SK-N-SH (cell line): ENCODE data around the gene CYB561A3. TPM values are rescaled to one million over a fixed set of nuclear protein-coding genes. Genes with fewer than 3 reads are reported as not detected.

Experiments used
- CTCF ChIA-PET: fragments of 300-600, 350-600 bp; formaldehyde crosslinking; extraction: SDS; loops from one replicate; lab custom pipeline; 2021; lab: Yijun Ruan, JAX
- POLR2A ChIA-PET: fragments of 350-600 bp; sonication (Branson Sonifier 250); formaldehyde crosslinking; extraction: SDS; loops from one replicate; lab custom pipeline; 2020; ENCODE audit warnings: antibody characterized with exemption, inconsistent platforms; lab: Yijun Ruan, JAX
- DNase-seq: peaks from one replicate; pipeline ENCODE4 v3.0.0; 2012
- H2AFZ ChIP-seq: fragments of 200-600 bp; sonication (generic); 2 replicates; pipeline ENCODE4 v1.8.1; 2016; ENCODE audit warnings: antibody characterized with exemption, mild to moderate bottlenecking, low read depth
- H3F3A ChIP-seq: fragments of 200-600 bp; sonication (generic); replicated peaks from 2 replicates; pipeline ENCODE3; 2016; ENCODE audit warnings: antibody characterized with exemption, mild to moderate bottlenecking; ENCODE audit not compliant: insufficient read depth
- H3K27ac ChIP-seq, 2 experiments: fragments of 200-500 bp in 1 of 2; fragments of 200-600 bp in 1 of 2; sonication (Bioruptor generic) in 1 of 2; sonication (generic), shearing (Covaris generic) in 1 of 2; 2 replicates each; pipeline versions ENCODE4 v1.5.1 to v1.6.1; 2014 to 2016; ENCODE audit warnings: low read depth in 2 of 2, inconsistent platforms in 1 of 2, low read length in 1 of 2, mild to moderate bottlenecking in 1 of 2, mixed read lengths in 1 of 2
- H3K27me3 ChIP-seq: fragments of 200-600 bp; sonication (generic), shearing (Covaris generic); 2 replicates; pipeline ENCODE4 v1.6.1; 2016; ENCODE audit warnings: mixed run types; ENCODE audit not compliant: insufficient read depth
- H3K36me3 ChIP-seq, 2 experiments: fragments of 200-500 bp in 1 of 2; fragments of 200-600 bp in 1 of 2; sonication (Bioruptor generic) in 1 of 2; sonication (generic) in 1 of 2; replicated peaks in 1 of 2; 2 replicates each; pipeline versions ENCODE3 to v1.5.1; 2014 to 2016; ENCODE audit warnings: low read length in 1 of 2, mild to moderate bottlenecking in 1 of 2; ENCODE audit not compliant: insufficient read depth in 2 of 2, control insufficient read depth in 1 of 2
- H3K4me1 ChIP-seq, 2 experiments: fragments of 200-500 bp in 1 of 2; fragments of 200-600 bp in 1 of 2; sonication (Bioruptor generic) in 1 of 2; sonication (generic), shearing (Covaris generic) in 1 of 2; 2 replicates each; pipeline versions ENCODE4 v1.5.1 to v1.6.1; 2014 to 2016; ENCODE audit warnings: low read depth in 1 of 2, low read length in 1 of 2, mixed run types in 1 of 2; ENCODE audit not compliant: insufficient read depth in 2 of 2, control insufficient read depth in 1 of 2
- H3K4me2 ChIP-seq: fragments of 200-600 bp; sonication (generic), shearing (Covaris generic); 2 replicates; pipeline ENCODE4 v1.6.1; 2017; ENCODE audit warnings: mixed run types
- H3K4me3 ChIP-seq, 2 experiments: fragments of 200-500 bp in 1 of 2; fragments of 200-600 bp in 1 of 2; sonication (Bioruptor generic) in 1 of 2; sonication (generic), shearing (Covaris generic) in 1 of 2; 2 replicates each; pipeline versions ENCODE4 v1.5.1 to v1.8.1; 2014 to 2016; ENCODE audit warnings: low read depth in 2 of 2, inconsistent platforms in 1 of 2, low read length in 1 of 2, mild to moderate bottlenecking in 1 of 2, mixed read lengths in 1 of 2, moderate library complexity in 1 of 2
- H3K79me2 ChIP-seq: fragments of 200-600 bp; sonication (generic); 2 replicates; pipeline ENCODE4 v1.8.1; 2017; ENCODE audit warnings: mild to moderate bottlenecking; ENCODE audit not compliant: insufficient read depth
- H3K9ac ChIP-seq: fragments of 200-600 bp; sonication (generic); 2 replicates; pipeline ENCODE4 v1.6.1; 2017; ENCODE audit warnings: mixed run types
- H3K9me2 ChIP-seq: fragments of 200-600 bp; sonication (generic); 2 replicates; pipeline ENCODE4 v1.6.1; 2017; ENCODE audit warnings: mixed run types
- H3K9me3 ChIP-seq: fragments of 200-600 bp; sonication (generic); 2 replicates; pipeline ENCODE4 v1.6.1; 2017; ENCODE audit warnings: mixed run types, mild to moderate bottlenecking, moderate library complexity
- H4K20me1 ChIP-seq: fragments of 200-600 bp; sonication (generic); 2 replicates; pipeline ENCODE4 v1.6.1; 2017; ENCODE audit warnings: mild to moderate bottlenecking, mixed run types; ENCODE audit not compliant: insufficient read depth
- CTCF ChIP-seq: fragments of 200-600 bp; sonication (generic); IDR thresholded peaks from 2 replicates; pipeline ENCODE4 v1.6.1; 2017; ENCODE audit warnings: antibody characterized with exemption, mild to moderate bottlenecking, moderate library complexity
- FOXM1 ChIP-seq: IDR thresholded peaks from 2 replicates; pipeline ENCODE4 v1.4.0; 2012; ENCODE audit warnings: low read depth, mild to moderate bottlenecking
- RAD21 ChIP-seq: IDR thresholded peaks from 2 replicates; pipeline ENCODE4 v1.6.1; 2012; ENCODE audit warnings: mild to moderate bottlenecking, low read length
- RFX5 ChIP-seq: IDR thresholded peaks from 2 replicates; pipeline ENCODE4 v1.6.1; 2012; ENCODE audit warnings: mild to moderate bottlenecking, improper control_type of control experiment, low read length
- SIN3A ChIP-seq: IDR thresholded peaks from 2 replicates; pipeline ENCODE4 v1.6.1; 2012; ENCODE audit warnings: low read depth, mild to moderate bottlenecking, low read length, moderate library complexity, borderline replicate concordance
- SMC3 ChIP-seq: IDR thresholded peaks from 2 replicates; pipeline ENCODE4 v1.6.1; 2012; ENCODE audit warnings: low read depth, low read length, improper control_type of control experiment
- TCF12 ChIP-seq: IDR thresholded peaks from 2 replicates; pipeline ENCODE4 v1.4.0; 2012
- TEAD4 ChIP-seq: IDR thresholded peaks from 2 replicates; pipeline ENCODE4 v1.4.0; 2012; ENCODE audit warnings: mild to moderate bottlenecking, borderline replicate concordance; ENCODE audit not compliant: insufficient read depth
- WGBS: methylation state at CpG from one replicate; pipeline ENCODE4 v1.1.6; 2017; ENCODE audit warnings: low lambda C conversion rate; 5-methylcytosine and 5-hydroxymethylcytosine counted together
- polyA plus RNA-seq, 3 experiments: library from polyadenylated mRNA; depleted of rRNA; stranded (reverse); fragments of >200 nt; gene quantifications; 2 replicates each; pipeline ENCODE4 v1.2.3, GENCODE V29; 2012

Gene CYB561A3
- polyA plus RNA-seq, 1 of the 3 experiments (the other 2 are of a cell fraction) = 76.4 TPM

GRCh38 chr11:61401173-61401572, 39.5 kb upstream of the CYB561A3 start:
- 100% methylated on average over 1 of the region's 2 CpGs for WGBS
- H3K9me2 ChIP-seq = no peaks in the 10 kb centered on the region
- H3K36me3 ChIP-seq = peaks cover 38 to 49% of the 10 kb centered on the region in 2 experiments
- H3K27me3 ChIP-seq = no peaks in the 10 kb centered on the region
- no peak overlapping the region for H3K9ac ChIP-seq
- H4K20me1 ChIP-seq = 0 out of 2 replicates have a peak, but pooled peaks cover 6% of the 10 kb centered on the region
- no peaks in the 10 kb centered on the region for H3K9me3 ChIP-seq
- CTCF ChIA-PET = interaction anchor here (0.7 to 5.6 kb wide), 8 partner anchors 9 to 238 kb away, joined by 3 to 33 read pairs (median 6); partner anchors contain the start of genes CPSF7, DDB1, SDHAF2 and TKFC
- POLR2A ChIA-PET = interaction anchor here (1.0 to 1.9 kb wide), 3 partner anchors 8 to 347 kb away, joined by 3 to 9 read pairs (median 7); partner anchors contain the start of genes CPSF7, SDHAF2 and TMEM216
- TF ChIP-seq FOXM1 (no peak), CTCF (no peak), RFX5 (no peak), SIN3A (0 out of 2 replicates have a peak, but pooled peaks have one; percentile 5)
- no peak overlapping the region for H3K4me3 ChIP-seq
- H3K27ac ChIP-seq = no peak overlapping the region
- no peak for DNase-seq
- no peak overlapping the region for H2AFZ ChIP-seq
- H3F3A ChIP-seq = peaks cover 20% of the 10 kb centered on the region
- H3K79me2 ChIP-seq = no peaks in the 10 kb centered on the region
- no peaks in the 10 kb centered on the region for H3K4me1 ChIP-seq
- H3K4me2 ChIP-seq = no peak overlapping the region

GRCh38 chr11:61392981-61393595, 31.4 kb upstream of the CYB561A3 start:
- peak; percentile 52 for DNase-seq

More at GRCh38 chr11:61392981-61393595, 31.4 kb upstream of the CYB561A3 start:
- POLR2A ChIA-PET = interaction anchor here (1.1 to 3.2 kb wide), 5 partner anchors 9 to 57 kb away, joined by 3 to 14 read pairs (median 9); partner anchors contain the start of genes CPSF7, CYB561A3, SDHAF2 and TMEM138
- CTCF ChIA-PET = interaction anchor here (0.6 to 4.8 kb wide), 22 partner anchors 8 to 1582 kb away, joined by 3 to 81 read pairs (median 4); partner anchors contain the start of genes CPSF7, CYB561A3, DDB1 and SDHAF2
- peak overlapping the region; percentile 63 to 70 for H3K4me3 ChIP-seq
- peak overlapping the region; percentile 70 for H3K9ac ChIP-seq
- H3K9me2 ChIP-seq = no peaks in the 10 kb centered on the region
- peaks cover 3% of the 10 kb centered on the region for H3F3A ChIP-seq
- no peaks in the 10 kb centered on the region for H3K9me3 ChIP-seq
- H3K27ac ChIP-seq = no peak overlapping the region
- 14% methylated on average over 15 of the region's 15 CpGs for WGBS
- peak overlapping the region; percentile 99 for H2AFZ ChIP-seq
- H3K4me1 ChIP-seq = peaks cover 0 to 6% of the 10 kb centered on the region in 2 experiments; a peak in 2 of 4 replicates
- H3K27me3 ChIP-seq = no peaks in the 10 kb centered on the region
- no peaks in the 10 kb centered on the region for H4K20me1 ChIP-seq
- H3K79me2 ChIP-seq = no peaks in the 10 kb centered on the region
- peak overlapping the region; percentile 89 for H3K4me2 ChIP-seq
- TF ChIP-seq CTCF (peak; percentile 28), SMC3 (no peak; the same call in 1 of the 2 replicates), RFX5 (no peak), TEAD4 (no peak), RAD21 (peak; percentile 52), TCF12 (no peak)
- H3K36me3 ChIP-seq = peaks cover 0 to 14% of the 10 kb centered on the region in 2 experiments
